CD4-positive, alpha-beta T cell (primary cell): Measurements from ENCODE around the gene CARD6. TPM values are rescaled to one million over a fixed set of nuclear protein-coding genes. Genes with fewer than 3 reads are reported as not detected.

Experiments used
- ATAC-seq: fragments of 200-7000 bp; cut with Tn5 transposase; one replicate; pipeline ENCODE4 v1.10.0; 2022; ENCODE audit warnings: mild to moderate bottlenecking; ENCODE audit not compliant: poor library complexity
- CTCF ChIA-PET: fragments of 350-600 bp; sonication (Branson Sonifier 250); formaldehyde crosslinking; loops from one replicate; lab custom pipeline; 2021; ENCODE audit warnings: antibody characterized with exemption, inconsistent platforms; lab: Charles Lee
- POLR2A ChIA-PET: fragments of 350-600 bp; sonication (Branson Sonifier 250); formaldehyde crosslinking; loops from one replicate; lab custom pipeline; 2021; ENCODE audit warnings: antibody characterized with exemption, inconsistent platforms; lab: Charles Lee
- DNase-seq, 14 experiments: peaks; one replicate each; pipeline ENCODE4 v3.0.0-alpha.2; 2013 to 2020; ENCODE audit warnings: mixed read lengths in 2 of 14
- H3K27ac ChIP-seq, 2 donors: one replicate each; pipeline versions ENCODE4 v1.5.1 to v1.7.0; 2013; ENCODE audit warnings: low read length in 2 of 2, low read depth in 1 of 2, mild to moderate bottlenecking in 1 of 2
- H3K27me3 ChIP-seq, 2 experiments: 1 replicate in 1 of 2; 2 replicates in 1 of 2; pipeline versions ENCODE4 v1.6.1 to v1.7.0; 2013; ENCODE audit warnings: low read length in 2 of 2, control low read depth in 1 of 2, mild to moderate bottlenecking in 1 of 2, moderate library complexity in 1 of 2; ENCODE audit not compliant: insufficient read depth in 2 of 2, control insufficient read depth in 1 of 2
- H3K36me3 ChIP-seq: one replicate; pipeline ENCODE4 v1.6.1; 2013; ENCODE audit warnings: low read length, control low read depth; ENCODE audit not compliant: insufficient read depth
- H3K4me1 ChIP-seq: one replicate; pipeline ENCODE4 v1.6.1; 2013; ENCODE audit warnings: low read length, control low read depth; ENCODE audit not compliant: insufficient read depth
- H3K4me3 ChIP-seq: one replicate; pipeline ENCODE4 v1.5.1; 2013; ENCODE audit warnings: mild to moderate bottlenecking, low read length, moderate library complexity
- H3K9me3 ChIP-seq, 2 experiments: 1 replicate in 1 of 2; 2 replicates in 1 of 2; pipeline versions ENCODE4 v1.6.1 to v1.7.0; 2013; ENCODE audit warnings: low read length in 2 of 2, mild to moderate bottlenecking in 2 of 2, control low read depth in 1 of 2, moderate library complexity in 1 of 2; ENCODE audit not compliant: control insufficient read depth in 1 of 2, insufficient read depth in 1 of 2
- H3K27ac Mint-ChIP-seq: one replicate; pipeline ENCODE4 v1.8.0; 2020; ENCODE audit warnings: mixed read lengths
- H3K27me3 Mint-ChIP-seq: one replicate; pipeline ENCODE4 v1.8.0; 2021; ENCODE audit warnings: mixed read lengths
- H3K36me3 Mint-ChIP-seq: one replicate; pipeline ENCODE4 v1.8.0; 2021; ENCODE audit warnings: low read depth, mixed read lengths
- H3K4me1 Mint-ChIP-seq: one replicate; pipeline ENCODE4 v1.8.0; 2021; ENCODE audit warnings: low read depth, mixed read lengths
- H3K4me3 Mint-ChIP-seq: one replicate; pipeline ENCODE4 v1.8.0; 2020; ENCODE audit warnings: mild to moderate bottlenecking, mixed read lengths
- H3K9me3 Mint-ChIP-seq: one replicate; pipeline ENCODE4 v1.8.0; 2020; ENCODE audit warnings: mixed read lengths
- CTCF ChIP-seq: fragments of 200-600 bp; IDR thresholded peaks from one replicate; pipeline ENCODE4 v1.8.0; 2022; ENCODE audit warnings: antibody characterized with exemption, mild to moderate bottlenecking
- intact Hi-C, 2 experiments: fragments of 100-400 bp; cut with DNase I in 1 of 2; cut with micrococcal nuclease in 1 of 2; formaldehyde crosslinking; loops; one replicate each; pipeline versions ENCODE4 v1.15.1 to v1.9.0; 2023 to 2025; cut with DNase I, micrococcal nuclease
- total RNA-seq, 174 experiments: library from RNA in 2 of 174; stranded (reverse) in 2 of 174; gene quantifications; one replicate each; pipeline ENCODE4 v1.2.3 and lab custom pipeline; 2021 to 2026

The CARD6 gene
- total RNA-seq, 2 experiments from 2014 or later = 0.16 to 0.53 TPM

DNA sequence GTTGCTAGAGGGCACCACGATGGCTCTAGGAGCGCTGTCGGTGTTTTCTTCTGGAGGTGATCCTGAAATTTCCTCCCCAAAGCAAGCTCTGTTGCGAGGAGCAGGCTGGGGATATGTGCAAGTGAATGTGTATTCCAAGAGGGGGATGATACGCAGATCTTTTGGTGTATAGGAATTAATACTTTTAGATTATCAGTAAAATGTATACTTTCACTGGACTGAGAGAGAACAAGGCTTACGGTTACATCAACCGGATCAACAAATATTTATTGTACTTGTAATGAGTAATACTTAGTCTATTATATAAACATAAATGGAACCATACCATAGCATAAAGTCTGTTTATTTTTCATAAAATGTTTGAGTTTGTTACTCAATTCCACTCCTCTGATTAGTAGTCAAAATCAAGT, 42.4 kb upstream of the CARD6 start:
- Mint-ChIP-seq H3K27ac (peak overlapping the region; percentile 85), H3K9me3 (no peaks in the 10 kb centered on the region), H3K4me3 (peak overlapping the region; percentile 94), H3K4me1 (peaks cover 43% of the 10 kb centered on the region), H3K36me3 (peaks cover 25% of the 10 kb centered on the region), H3K27me3 (no peaks in the 10 kb centered on the region)
- Histone ChIP-seq H3K4me3 (peak overlapping the region; percentile 95), H3K27me3 (no peaks in the 10 kb centered on the region), H3K27ac (peak overlapping the region; percentile 84 to 90), H3K9me3 (no peaks in the 10 kb centered on the region), H3K36me3 (peaks cover 5% of the 10 kb centered on the region), H3K4me1 (peaks cover 15% of the 10 kb centered on the region)
- ChIA-PET CTCF (interaction anchor here (0.6 to 1.1 kb wide), 6 partner anchors 9 to 1259 kb away, joined by 3 to 5 read pairs (median 3); partner anchors contain the start of gene TTC33), POLR2A (interaction anchor here (0.6 to 2.9 kb wide), 7 partner anchors 9 to 54 kb away, joined by 3 to 18 read pairs (median 3); partner anchors contain the start of genes CARD6 and RPL37)
- no peak for ATAC-seq
- no peak for DNase-seq
- intact Hi-C loops = loop anchor here in 1 of 2 experiments (1.0 kb wide), 2 partner anchors 35 to 44 kb away; partner anchors contain the start of gene TTC33
- no peak for TF ChIP-seq CTCF

GRCh38 chr5:40799258-40799657, 41.9 kb upstream of the CARD6 start:
- no peaks in the 10 kb centered on the region for H3K9me3 Mint-ChIP-seq
- no peak for TF ChIP-seq CTCF
- H3K4me1 ChIP-seq = peaks cover 15% of the 10 kb centered on the region
- POLR2A ChIA-PET = interaction anchor here (0.6 to 2.9 kb wide), 7 partner anchors 9 to 53 kb away, joined by 3 to 18 read pairs (median 3); partner anchors contain the start of genes CARD6 and RPL37
- peaks cover 20% of the 10 kb centered on the region for H3K36me3 Mint-ChIP-seq
- H3K4me3 Mint-ChIP-seq = peak overlapping the region; percentile 94
- H3K27me3 ChIP-seq = no peaks in the 10 kb centered on the region
- no peak overlapping the region for H3K4me3 ChIP-seq
- ATAC-seq = no peak
- H3K4me1 Mint-ChIP-seq = peaks cover 38% of the 10 kb centered on the region
- no peak for DNase-seq
- CTCF ChIA-PET = interaction anchor here (0.6 to 1.1 kb wide), 6 partner anchors 9 to 1258 kb away, joined by 3 to 5 read pairs (median 3); partner anchors contain the start of gene TTC33
- H3K36me3 ChIP-seq = peaks cover 5% of the 10 kb centered on the region
- intact Hi-C loops = no loop called here
- H3K9me3 ChIP-seq = no peaks in the 10 kb centered on the region
- peak overlapping the region; percentile 85 for H3K27ac Mint-ChIP-seq
- no peaks in the 10 kb centered on the region for H3K27me3 Mint-ChIP-seq
- H3K27ac ChIP-seq = no peak overlapping the region

- POLR2A ChIA-PET = no interaction called here
- Mint-ChIP-seq H3K4me1 (peaks cover 13% of the 10 kb centered on the region), H3K27ac (no peak overlapping the region), H3K27me3 (no peaks in the 10 kb centered on the region), H3K36me3 (peaks cover 5% of the 10 kb centered on the region), H3K4me3 (peak overlapping the region; percentile 13), H3K9me3 (no peaks in the 10 kb centered on the region)
- H3K4me3 ChIP-seq = no peak overlapping the region
- intact Hi-C loops = no loop called here
- no peaks in the 10 kb centered on the region for H3K9me3 ChIP-seq
- ATAC-seq = no peak
- no peaks in the 10 kb centered on the region for H3K27me3 ChIP-seq
- H3K36me3 ChIP-seq = no peaks in the 10 kb centered on the region
- TF ChIP-seq CTCF = no peak
- CTCF ChIA-PET = no interaction called here
- peaks cover 6% of the 10 kb centered on the region for H3K4me1 ChIP-seq
- no peak overlapping the region for H3K27ac ChIP-seq
- DNase-seq = no peak
Observed at GRCh38 chr5:40801771-40802562, 39.2 kb upstream of the CARD6 start.
